Colonic mucosa (tissue), 4 donors: Measurements from ENCODE around the gene GPRC5B. TPM values are rescaled to one million over a fixed set of nuclear protein-coding genes. Genes with fewer than 3 reads are reported as not detected.

Experiments used
- DNase-seq: peaks from one replicate; pipeline ENCODE4 v3.0.0-alpha.2; 2020
- H3K27ac ChIP-seq: fragments of 200-600 bp; one replicate; pipeline ENCODE4 v1.8.0; 2021
- H3K27me3 ChIP-seq: fragments of 200-600 bp; one replicate; pipeline ENCODE4 v1.8.0; 2021
- H3K36me3 ChIP-seq: fragments of 200-600 bp; one replicate; pipeline ENCODE4 v1.8.0; 2021
- H3K4me1 ChIP-seq: fragments of 200-600 bp; one replicate; pipeline ENCODE4 v1.8.0; 2021; ENCODE audit warnings: mild to moderate bottlenecking
- H3K4me3 ChIP-seq: fragments of 200-600 bp; one replicate; pipeline ENCODE4 v1.8.0; 2021
- H3K9ac ChIP-seq, 2 donors: one replicate each; pipeline ENCODE4 v1.7.0; 2013; ENCODE audit warnings: control low read depth in 2 of 2, low read depth in 2 of 2, low read length in 2 of 2
- H3K9me3 ChIP-seq: fragments of 200-600 bp; one replicate; pipeline ENCODE4 v1.8.0; 2021
- CTCF ChIP-seq: fragments of 200-600 bp; IDR thresholded peaks from one replicate; pipeline ENCODE4 v1.8.0; 2022; ENCODE audit warnings: antibody characterized with exemption, mild to moderate bottlenecking
- intact Hi-C: fragments of 100-400 bp; cut with DNase I; formaldehyde crosslinking; loops from one replicate; pipeline ENCODE4 v1.14.1; 2022
- total RNA-seq, 2 donors: library from RNA; stranded (reverse); fragmentation: NEBNext Ultra II Directional in 1 of 2; extraction: Animal tissue kit (Norgen Biotek cat#: 25700) in 1 of 2; gene quantifications; one replicate each; pipeline ENCODE4 v1.2.1, GENCODE V29; 2021
- donor health status: healthy.
- donor health status: DM: no; HTN: no; CAD: no.
- donor health status: DM: no; HTN: no; CAD: no.

GPRC5B gene
- total RNA-seq, 2 donors from 2014 or later: 3.1 to 8.5 TPM

- no peak for TF ChIP-seq CTCF
- Histone ChIP-seq H3K36me3 (no peaks in the 10 kb centered on the region), H3K4me1 (peaks cover 5% of the 10 kb centered on the region), H3K9me3 (no peaks in the 10 kb centered on the region), H3K4me3 (no peak overlapping the region), H3K9ac (no peak overlapping the region), H3K27me3 (no peaks in the 10 kb centered on the region), H3K27ac (no peak overlapping the region)
- DNase-seq: no peak
- intact Hi-C loops: no loop called here
Observed at GRCh38 chr16:19912455-19913339, 28.0 kb upstream of the GPRC5B start.

GRCh38 chr16:19911747-19912454 is 27.3 kb upstream of the GPRC5B start:
- no peak overlapping the region for H3K27ac ChIP-seq
- no peak overlapping the region for H3K9ac ChIP-seq
- no peaks in the 10 kb centered on the region for H3K4me1 ChIP-seq
- no peaks in the 10 kb centered on the region for H3K36me3 ChIP-seq
- no peak for DNase-seq
- no peaks in the 10 kb centered on the region for H3K9me3 ChIP-seq
- no peak overlapping the region for H3K4me3 ChIP-seq
- intact Hi-C loops: no loop called here
- no peaks in the 10 kb centered on the region for H3K27me3 ChIP-seq
- no peak for TF ChIP-seq CTCF

DNA sequence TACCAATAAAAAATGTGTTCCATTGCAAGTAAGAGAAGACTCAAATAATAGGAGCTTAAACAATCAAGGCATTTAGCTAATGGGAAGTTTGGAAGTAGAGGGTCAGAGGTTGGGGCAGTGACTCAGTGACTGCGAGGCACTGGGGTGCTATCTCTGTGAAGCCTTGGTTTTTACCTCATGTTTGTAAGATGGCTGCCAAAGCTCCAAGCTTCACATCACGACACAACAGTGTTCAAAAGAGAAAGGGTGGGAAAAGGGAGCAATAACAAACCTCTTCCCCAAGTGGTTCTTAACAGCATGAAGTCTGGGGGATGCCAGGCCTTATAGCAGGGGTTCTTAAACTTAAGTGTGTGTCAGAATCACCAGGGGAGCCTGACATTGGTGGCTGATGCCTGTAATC is 26.6 kb upstream of the GPRC5B start:
- Histone ChIP-seq H3K9me3 (no peaks in the 10 kb centered on the region), H3K4me1 (no peaks in the 10 kb centered on the region), H3K4me3 (no peak overlapping the region), H3K27ac (no peak overlapping the region), H3K9ac (no peak overlapping the region), H3K36me3 (no peaks in the 10 kb centered on the region), H3K27me3 (no peaks in the 10 kb centered on the region)
- no peak for DNase-seq
- no peak for TF ChIP-seq CTCF
- intact Hi-C loops: no loop called here

DNA sequence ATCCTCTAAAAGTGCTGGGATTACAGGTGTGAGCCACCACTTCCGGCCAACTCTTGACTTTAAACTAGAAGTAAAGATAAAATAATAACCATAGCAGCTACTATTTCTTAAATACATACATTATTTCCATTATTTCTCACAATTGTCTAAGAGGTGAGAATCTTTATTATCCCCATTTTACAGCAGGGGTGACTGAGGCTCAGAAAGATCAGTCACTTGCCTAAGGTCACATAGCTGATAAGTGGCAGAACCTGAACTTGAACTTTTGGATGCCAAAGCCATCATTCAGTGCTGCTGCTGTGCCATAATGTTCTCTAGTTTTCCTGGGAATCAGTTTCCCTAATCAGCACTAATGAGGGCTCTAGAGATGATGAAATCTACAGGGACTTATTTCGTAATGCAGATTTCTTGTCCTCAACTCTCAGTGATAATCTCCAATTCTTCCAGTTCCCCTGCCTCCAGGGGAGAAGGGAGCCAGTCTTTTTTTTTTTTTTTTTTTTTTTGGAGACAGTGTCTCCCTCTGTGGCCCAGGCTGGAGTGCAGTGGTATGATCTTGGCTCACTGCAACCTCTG is 25.2 kb upstream of the GPRC5B start:
- Histone ChIP-seq H3K4me3 (no peak overlapping the region), H3K36me3 (no peaks in the 10 kb centered on the region), H3K9ac (no peak overlapping the region), H3K9me3 (no peaks in the 10 kb centered on the region), H3K27ac (no peak overlapping the region), H3K4me1 (no peaks in the 10 kb centered on the region), H3K27me3 (no peaks in the 10 kb centered on the region)
- intact Hi-C loops: loop anchor here (2.0 to 10.0 kb wide), 2 partner anchors 55 to 391 kb away; no protein-coding TSS in a partner anchor
- no peak for TF ChIP-seq CTCF
- DNase-seq: no peak

GRCh38 chr16:19908921-19909320 is 24.3 kb upstream of the GPRC5B start:
- DNase-seq: no peak
- no peak overlapping the region for H3K27ac ChIP-seq
- no peak overlapping the region for H3K4me3 ChIP-seq
- no peaks in the 10 kb centered on the region for H3K36me3 ChIP-seq
- intact Hi-C loops: loop anchor here (2.0 to 10.0 kb wide), 2 partner anchors 56 to 392 kb away; no protein-coding TSS in a partner anchor
- no peaks in the 10 kb centered on the region for H3K4me1 ChIP-seq
- no peaks in the 10 kb centered on the region for H3K27me3 ChIP-seq
- no peak for TF ChIP-seq CTCF
- H3K9ac ChIP-seq: no peak overlapping the region
- H3K9me3 ChIP-seq: no peaks in the 10 kb centered on the region
